Right lung (tissue), 5 donors: ENCODE results near the gene PDCD6IP. TPM values are rescaled to one million over a fixed set of nuclear protein-coding genes. Genes with fewer than 3 reads are reported as not detected.

ENCODE experiments used
- polyA plus RNA-seq, 5 donors: library from polyadenylated mRNA; unstranded; fragments of 120-200 nt; gene quantifications; one replicate each; pipeline versions ENCODE4 v1.2.1 to v1.2.3, GENCODE V29; 2013; ENCODE audit warnings: inconsistent platforms in 1 of 5, low replicate concordance in 1 of 5; ENCODE audit not compliant: insufficient read length in 5 of 5, insufficient read depth in 1 of 5

Gene PDCD6IP
- polyA plus RNA-seq, 5 donors, result 139 to 253 (median 206) TPM

Other genes starting within 250 kb of the PDCD6IP start
- 10 to 100 TPM; 38.6 to 73.2 (median 61.9) TPM for gene CLASP2, start 80.4 kb upstream of the PDCD6IP start, polyA plus RNA-seq